Measurements from ENCODE around the gene LRBA. TPM values are rescaled to one million over a fixed set of nuclear protein-coding genes. Genes with fewer than 3 reads are reported as not detected.
"Not testable (repeated sequence)": the region's sequence is repeated elsewhere in the genome, so short reads cannot be mapped to it uniquely, and the experiment has no call there.

The LRBA gene
- total RNA-seq, 6 experiments from 2014 or later: 13.6 to 17.6 (median 15.0) TPM

- Mint-ChIP-seq H3K27me3 (ENCODE audit: insufficient read depth) (no peaks in the 10 kb centered on the region; the same call in 1 of the 2 replicates), H3K27ac (no peak overlapping the region), H3K4me3 (no peak overlapping the region), H3K9me3 (no peaks in the 10 kb centered on the region), H3K36me3 (ENCODE audit: low read depth) (no peaks in the 10 kb centered on the region), H3K4me1 (ENCODE audit: low read depth) (no peaks in the 10 kb centered on the region)
- DNase-seq: no peak
- TF ChIP-seq CTCF (IDR thresholded peaks at IDR 0.05): no peak
These were observed 474.5 kb downstream of the LRBA start for GRCh38 chr4:150540536-150540935.

GRCh38 chr4:150537911-150538310 is 477.2 kb downstream of the LRBA start:
- not testable (repeated sequence) for H3K36me3 Mint-ChIP-seq (ENCODE audit: low read depth); H3K4me3 Mint-ChIP-seq; H3K27me3 Mint-ChIP-seq (ENCODE audit: insufficient read depth); DNase-seq; H3K4me1 Mint-ChIP-seq (ENCODE audit: low read depth); H3K27ac Mint-ChIP-seq; H3K9me3 Mint-ChIP-seq

GRCh38 chr4:150534818-150535217 is 480.3 kb downstream of the LRBA start:
- Mint-ChIP-seq H3K27me3 (ENCODE audit: insufficient read depth) (no peaks in the 10 kb centered on the region; the same call in 1 of the 2 replicates), H3K4me1 (ENCODE audit: low read depth) (peaks cover 10% of the 10 kb centered on the region), H3K9me3 (no peaks in the 10 kb centered on the region), H3K27ac (no peak overlapping the region), H3K36me3 (ENCODE audit: low read depth) (no peaks in the 10 kb centered on the region), H3K4me3 (no peak overlapping the region)
- no peak for DNase-seq
- no peak for TF ChIP-seq CTCF (IDR thresholded peaks at IDR 0.05)

- Mint-ChIP-seq H3K9me3 (no peaks in the 10 kb centered on the region), H3K4me3 (no peak overlapping the region), H3K4me1 (ENCODE audit: low read depth) (peaks cover 10% of the 10 kb centered on the region), H3K27me3 (ENCODE audit: insufficient read depth) (no peaks in the 10 kb centered on the region; the same call in 1 of the 2 replicates), H3K27ac (no peak overlapping the region), H3K36me3 (ENCODE audit: low read depth) (no peaks in the 10 kb centered on the region)
- TF ChIP-seq CTCF (IDR thresholded peaks at IDR 0.05): no peak
- DNase-seq: peak; percentile 45
These were observed 481.4 kb downstream of the LRBA start for GRCh38 chr4:150533673-150534072.

GRCh38 chr4:150525321-150525868 is 489.7 kb downstream of the LRBA start:
- Mint-ChIP-seq H3K27ac (no peak overlapping the region), H3K27me3 (ENCODE audit: insufficient read depth) (no peaks in the 10 kb centered on the region), H3K36me3 (ENCODE audit: low read depth) (no peaks in the 10 kb centered on the region), H3K9me3 (no peaks in the 10 kb centered on the region), H3K4me3 (no peak overlapping the region), H3K4me1 (ENCODE audit: low read depth) (no peaks in the 10 kb centered on the region)
- no peak for DNase-seq
- TF ChIP-seq CTCF (IDR thresholded peaks at IDR 0.05): no peak

- peak; percentile 47 for DNase-seq
- Mint-ChIP-seq H3K4me1 (ENCODE audit: low read depth) (peaks cover 17% of the 10 kb centered on the region), H3K4me3 (no peak overlapping the region), H3K9me3 (no peaks in the 10 kb centered on the region), H3K36me3 (ENCODE audit: low read depth) (no peaks in the 10 kb centered on the region), H3K27me3 (ENCODE audit: insufficient read depth) (no peaks in the 10 kb centered on the region), H3K27ac (peak overlapping the region; percentile 63; the same call in 1 of the 2 replicates)
- TF ChIP-seq CTCF (IDR thresholded peaks at IDR 0.05): no peak
These were observed 496.5 kb downstream of the LRBA start for GRCh38 chr4:150518559-150518958.

Measured in HFFc6 (cell line).